Measurements from ENCODE around the gene UNC13A.

Gene UNC13A

DNA sequence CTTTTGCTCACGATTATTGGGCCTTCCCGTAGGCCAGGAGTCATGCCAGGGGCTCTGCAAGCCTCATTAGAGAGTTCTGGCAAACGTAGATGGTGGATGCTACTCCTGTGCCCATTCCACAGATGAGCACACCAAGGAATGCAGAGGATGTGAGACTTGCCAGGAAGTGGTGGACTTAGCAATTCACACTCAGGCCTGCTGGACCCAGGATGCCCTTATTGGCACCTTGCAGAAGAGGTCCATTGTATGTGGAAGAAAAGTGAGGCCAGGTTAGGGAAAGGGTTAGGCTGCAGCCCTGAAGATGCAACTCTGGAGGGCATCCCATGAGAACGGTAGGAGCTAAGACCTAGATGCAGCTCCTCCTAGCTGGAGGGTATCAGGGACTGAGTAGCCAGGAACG, 5.9 kb downstream of the UNC13A start:
- H3K27ac ChIP-seq (ENCODE audit: low read depth, low read length): no peak overlapping the region
- H3K4me3 ChIP-seq (ENCODE audit: low read length): no peak overlapping the region
- H3K4me1 ChIP-seq (ENCODE audit: insufficient read depth, low read length): peaks cover 7% of the 10 kb centered on the region; the same call in 1 of the 2 replicates
- no peak overlapping the region for H3K9ac ChIP-seq (ENCODE audit: low read depth, low read length)
- H3K27me3 ChIP-seq (ENCODE audit: insufficient read depth, low read length): no peaks in the 10 kb centered on the region
- no peaks in the 10 kb centered on the region for H3K9me3 ChIP-seq (ENCODE audit: insufficient read depth, low read depth, low read length)
- no peaks in the 10 kb centered on the region for H3K36me3 ChIP-seq (ENCODE audit: insufficient read depth, low read length)
- WGBS: 85% methylated on average over 5 of the region's 5 CpGs

DNA sequence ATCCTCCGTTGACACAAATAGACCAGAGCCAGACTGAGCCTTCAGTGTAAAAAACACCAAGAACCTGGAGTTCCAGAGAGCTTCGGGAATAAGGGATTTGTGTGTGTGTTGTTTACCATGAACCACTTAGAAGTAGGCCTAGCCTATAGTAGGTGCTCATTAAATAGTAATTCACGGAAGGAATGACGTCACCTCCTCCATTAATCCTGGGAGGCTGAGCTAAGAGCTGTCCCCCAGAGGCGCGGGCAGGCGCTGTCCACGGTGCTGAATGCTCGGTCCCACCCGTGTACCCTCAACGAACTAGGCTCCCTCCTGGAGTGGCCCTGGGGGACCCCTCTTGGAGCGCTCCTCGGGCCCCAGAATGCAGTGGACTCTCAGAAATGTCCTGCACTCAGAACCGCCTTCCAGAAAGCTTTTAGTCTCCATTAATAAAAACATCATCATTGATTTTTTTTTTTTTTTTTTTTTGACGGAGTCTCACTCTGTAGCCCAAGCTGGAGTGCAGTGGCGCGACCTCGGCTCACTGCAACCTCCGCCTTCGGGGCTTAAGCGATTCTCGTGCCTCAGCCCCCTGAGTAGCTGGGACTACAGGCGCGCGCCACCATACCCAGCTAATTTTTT, 6.5 kb downstream of the UNC13A start:
- no peak overlapping the region for H3K4me3 ChIP-seq (ENCODE audit: low read length)
- no peak overlapping the region for H3K9ac ChIP-seq (ENCODE audit: low read depth, low read length)
- no peak overlapping the region for H3K27ac ChIP-seq (ENCODE audit: low read depth, low read length)
- H3K36me3 ChIP-seq (ENCODE audit: insufficient read depth, low read length): no peaks in the 10 kb centered on the region
- H3K9me3 ChIP-seq (ENCODE audit: insufficient read depth, low read depth, low read length): no peaks in the 10 kb centered on the region
- 58% methylated on average over 25 of the region's 25 CpGs for WGBS
- H3K27me3 ChIP-seq (ENCODE audit: insufficient read depth, low read length): no peaks in the 10 kb centered on the region
- peaks cover 7% of the 10 kb centered on the region; the same call in 1 of the 2 replicates for H3K4me1 ChIP-seq (ENCODE audit: insufficient read depth, low read length)

DNA sequence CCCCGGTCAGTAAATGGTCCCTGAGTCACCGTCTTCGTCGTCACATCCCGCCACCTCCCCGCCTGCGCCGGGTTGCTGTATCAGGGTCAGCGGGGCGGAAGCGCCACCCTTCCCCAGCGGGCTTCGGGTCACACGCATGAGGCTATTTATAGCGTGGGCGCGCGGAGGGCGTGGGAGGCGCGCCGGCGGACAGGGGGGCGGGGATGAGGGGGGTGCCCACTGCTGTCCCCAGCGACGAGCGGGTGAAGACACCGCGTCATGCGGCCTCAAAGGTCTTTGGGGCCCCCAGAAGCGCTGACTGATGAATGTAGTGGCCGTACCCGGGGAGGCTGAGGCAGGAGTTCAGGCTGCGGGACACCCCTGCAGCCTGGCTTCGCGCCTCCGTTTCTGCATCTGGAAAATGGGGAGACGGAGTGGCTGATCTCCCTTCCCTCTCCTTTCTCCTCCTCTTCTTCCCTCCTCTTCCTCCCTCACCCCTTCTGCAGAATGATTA, 7.9 kb downstream of the UNC13A start:
- peak overlapping the region; percentile 30; the same call in 1 of the 2 replicates for H3K27ac ChIP-seq (ENCODE audit: low read depth, low read length)
- no peaks in the 10 kb centered on the region for H3K36me3 ChIP-seq (ENCODE audit: insufficient read depth, low read length)
- no peaks in the 10 kb centered on the region for H3K27me3 ChIP-seq (ENCODE audit: insufficient read depth, low read length)
- H3K9ac ChIP-seq (ENCODE audit: low read depth, low read length): no peak overlapping the region
- peak overlapping the region; percentile 46 for H3K4me3 ChIP-seq (ENCODE audit: low read length)
- no peaks in the 10 kb centered on the region for H3K9me3 ChIP-seq (ENCODE audit: insufficient read depth, low read depth, low read length)
- peaks cover 4% of the 10 kb centered on the region; the same call in 1 of the 2 replicates for H3K4me1 ChIP-seq (ENCODE audit: insufficient read depth, low read length)
- 7% methylated on average over 37 of the region's 38 CpGs for WGBS

DNA sequence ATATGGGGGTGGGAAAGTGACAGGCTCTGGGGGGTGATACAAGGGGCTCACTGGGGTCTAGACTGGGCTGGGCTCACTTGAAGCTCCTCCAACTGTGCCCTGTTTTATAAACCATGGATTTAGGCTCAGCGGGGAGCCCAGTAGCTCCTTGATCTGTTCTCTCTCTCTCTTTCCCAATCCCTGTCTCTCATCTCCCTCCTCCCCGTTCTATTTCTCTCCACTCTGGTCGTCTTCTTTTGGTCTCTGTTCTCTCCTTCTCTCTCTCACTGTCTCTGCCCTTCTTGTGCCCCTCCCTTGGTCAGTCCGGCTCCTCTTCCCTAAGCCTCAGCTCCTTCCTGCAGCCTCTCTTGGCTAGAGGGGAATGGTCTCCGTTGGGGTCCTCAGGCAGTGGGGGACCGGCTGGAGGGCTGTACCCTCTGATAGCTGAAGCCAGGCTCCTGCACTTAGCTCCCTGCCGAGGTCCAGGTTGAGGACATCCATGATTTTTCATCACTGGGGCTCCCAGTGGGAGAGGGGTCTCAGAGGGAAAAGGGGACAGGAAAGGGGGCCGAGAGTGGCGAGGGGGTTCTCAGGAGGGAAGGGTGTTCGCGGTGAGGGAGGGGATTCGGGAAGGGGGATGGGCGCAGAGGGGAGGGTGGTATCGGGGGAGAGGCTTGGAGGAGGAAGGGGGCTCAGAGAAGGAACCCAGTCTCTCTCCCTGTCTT, 8.5 kb downstream of the UNC13A start:
- Histone ChIP-seq H3K9ac (ENCODE audit: low read depth, low read length) (no peak overlapping the region), H3K4me1 (ENCODE audit: insufficient read depth, low read length) (peaks cover 4% of the 10 kb centered on the region; the same call in 1 of the 2 replicates), H3K27me3 (ENCODE audit: insufficient read depth, low read length) (no peaks in the 10 kb centered on the region), H3K4me3 (ENCODE audit: low read length) (peak overlapping the region; percentile 46), H3K27ac (ENCODE audit: low read depth, low read length) (no peak overlapping the region; the same call in 1 of the 2 replicates), H3K36me3 (ENCODE audit: insufficient read depth, low read length) (no peaks in the 10 kb centered on the region), H3K9me3 (ENCODE audit: insufficient read depth, low read depth, low read length) (no peaks in the 10 kb centered on the region)
- WGBS: 12% methylated on average over 14 of the region's 14 CpGs

DNA sequence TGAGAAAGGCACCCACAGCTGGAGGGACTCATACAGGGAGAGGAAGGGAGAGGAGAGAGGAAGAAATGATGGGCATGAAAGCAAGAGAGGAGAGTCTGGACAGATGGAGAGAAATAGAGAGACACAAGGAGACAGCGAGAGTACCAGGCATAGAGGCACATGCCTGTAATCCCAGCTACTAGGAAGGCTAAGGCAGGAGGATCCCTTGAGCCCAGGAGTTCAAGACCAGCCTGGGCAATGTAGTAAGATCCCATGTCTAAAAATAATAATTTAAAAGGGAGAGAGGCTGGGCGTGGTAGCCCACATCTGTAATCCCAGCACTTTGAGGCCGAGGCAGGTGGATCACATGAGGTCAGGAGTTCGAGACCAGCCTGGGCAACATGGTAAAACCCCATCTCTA, 9.3 kb downstream of the UNC13A start:
- no peak overlapping the region for H3K4me3 ChIP-seq (ENCODE audit: low read length)
- H3K9ac ChIP-seq (ENCODE audit: low read depth, low read length): no peak overlapping the region
- 91% methylated on average over 4 of the region's 4 CpGs for WGBS
- no peaks in the 10 kb centered on the region for H3K36me3 ChIP-seq (ENCODE audit: insufficient read depth, low read length)
- H3K9me3 ChIP-seq (ENCODE audit: insufficient read depth, low read depth, low read length): no peaks in the 10 kb centered on the region
- H3K4me1 ChIP-seq (ENCODE audit: insufficient read depth, low read length): peaks cover 4% of the 10 kb centered on the region; the same call in 1 of the 2 replicates
- H3K27me3 ChIP-seq (ENCODE audit: insufficient read depth, low read length): no peaks in the 10 kb centered on the region
- H3K27ac ChIP-seq (ENCODE audit: low read depth, low read length): no peak overlapping the region

DNA sequence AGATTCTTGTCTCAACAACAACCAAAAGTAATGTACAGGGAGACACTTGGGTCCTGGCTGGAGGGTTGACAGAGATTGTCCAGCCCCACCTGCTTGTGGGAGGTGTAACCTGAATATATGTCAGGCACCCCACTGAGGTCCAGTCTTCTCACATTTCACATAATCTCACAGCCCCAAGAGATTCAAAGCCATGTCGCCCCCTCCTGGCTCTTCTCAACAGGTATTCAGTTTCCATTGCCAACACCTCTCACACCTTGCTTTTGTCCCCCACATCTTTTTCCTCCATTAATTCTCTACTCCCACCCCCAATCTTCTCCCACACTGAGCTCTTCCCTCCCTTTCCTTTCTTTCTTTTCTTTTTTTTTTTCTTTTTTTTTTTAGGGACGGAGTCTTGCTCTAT, 11.2 kb downstream of the UNC13A start:
- H3K4me3 ChIP-seq (ENCODE audit: low read length): no peak overlapping the region
- H3K4me1 ChIP-seq (ENCODE audit: insufficient read depth, low read length): peaks cover 4% of the 10 kb centered on the region; the same call in 1 of the 2 replicates
- H3K27ac ChIP-seq (ENCODE audit: low read depth, low read length): no peak overlapping the region
- peaks cover 5% of the 10 kb centered on the region; the same call in 1 of the 2 replicates for H3K36me3 ChIP-seq (ENCODE audit: insufficient read depth, low read length)
- 82% methylated on average over 2 of the region's 2 CpGs for whole genome bisulfite sequencing
- no peaks in the 10 kb centered on the region for H3K27me3 ChIP-seq (ENCODE audit: insufficient read depth, low read length)
- H3K9ac ChIP-seq (ENCODE audit: low read depth, low read length): no peak overlapping the region
- H3K9me3 ChIP-seq (ENCODE audit: insufficient read depth, low read depth, low read length): no peaks in the 10 kb centered on the region

DNA sequence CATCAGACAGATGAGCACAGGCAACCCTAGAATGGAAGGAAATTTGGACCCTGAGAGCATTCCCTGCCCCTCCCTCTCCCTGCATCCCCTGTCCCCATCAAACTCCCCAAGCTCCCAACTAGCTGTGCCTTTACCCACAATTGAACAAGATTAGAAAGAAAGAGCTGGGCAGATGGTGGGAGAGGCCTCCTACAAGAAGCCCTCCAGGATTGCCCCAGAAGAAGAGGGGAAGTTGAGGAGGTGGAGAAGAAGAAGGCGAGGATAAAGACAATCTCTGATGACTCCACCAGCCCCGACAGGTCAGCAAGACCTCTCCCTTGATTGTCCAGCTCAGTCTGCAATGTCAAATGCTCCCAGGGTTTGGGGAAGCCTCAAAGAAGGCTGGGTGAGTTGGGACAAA, 11.9 kb downstream of the UNC13A start:
- H3K4me3 ChIP-seq (ENCODE audit: low read length): no peak overlapping the region
- peaks cover 4% of the 10 kb centered on the region; the same call in 1 of the 2 replicates for H3K4me1 ChIP-seq (ENCODE audit: insufficient read depth, low read length)
- H3K9me3 ChIP-seq (ENCODE audit: insufficient read depth, low read depth, low read length): no peaks in the 10 kb centered on the region
- H3K27me3 ChIP-seq (ENCODE audit: insufficient read depth, low read length): no peaks in the 10 kb centered on the region
- no peak overlapping the region for H3K27ac ChIP-seq (ENCODE audit: low read depth, low read length)
- peaks cover 6% of the 10 kb centered on the region; the same call in 1 of the 2 replicates for H3K36me3 ChIP-seq (ENCODE audit: insufficient read depth, low read length)
- H3K9ac ChIP-seq (ENCODE audit: low read depth, low read length): no peak overlapping the region
- 96% methylated on average over 2 of the region's 2 CpGs for WGBS

DNA sequence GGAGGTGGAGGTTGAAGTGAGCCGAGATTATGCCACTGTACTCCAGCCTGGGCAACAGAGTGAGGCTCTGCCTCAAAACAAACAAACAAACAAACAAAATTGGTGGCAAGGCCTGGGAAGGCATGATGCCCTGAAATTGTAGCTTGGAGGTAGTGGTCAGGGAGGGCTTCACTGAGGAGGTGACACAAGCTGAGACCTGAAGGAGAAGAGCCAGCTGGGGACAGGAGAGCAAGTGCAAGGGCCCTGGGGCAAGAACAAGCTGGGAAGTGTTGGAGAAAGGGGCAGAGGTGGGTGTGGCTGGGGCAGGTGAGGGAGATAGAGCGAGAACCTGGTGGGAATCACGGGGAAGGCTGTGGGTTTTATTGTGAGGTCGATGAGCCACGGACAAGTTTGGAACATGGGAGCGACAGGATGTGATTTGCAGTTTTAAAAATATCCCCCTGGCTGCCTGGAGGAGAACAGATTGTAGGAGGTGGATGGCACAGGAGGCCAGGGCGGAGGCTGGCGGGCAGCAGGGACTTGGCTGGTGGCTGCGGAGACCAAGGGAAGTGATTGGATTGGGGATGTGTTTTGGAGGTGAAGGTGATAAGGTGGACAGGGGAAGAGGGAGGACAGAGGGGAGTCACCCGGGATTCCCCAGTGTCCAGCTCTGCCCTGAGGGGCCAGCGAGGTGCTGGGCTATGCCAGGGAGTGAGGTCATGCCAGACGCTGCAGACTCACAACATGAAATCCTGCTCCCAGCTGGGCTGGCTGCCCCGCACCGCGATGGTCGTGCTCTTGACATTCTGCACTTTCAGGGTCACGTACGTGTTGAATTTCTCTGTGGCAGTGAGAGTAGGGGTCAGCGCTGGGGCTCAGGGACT, 14.0 kb downstream of the UNC13A start:
- Histone ChIP-seq H3K9ac (ENCODE audit: low read depth, low read length) (no peak overlapping the region), H3K4me1 (ENCODE audit: insufficient read depth, low read length) (no peaks in the 10 kb centered on the region; the same call in 1 of the 2 replicates), H3K9me3 (ENCODE audit: insufficient read depth, low read depth, low read length) (no peaks in the 10 kb centered on the region), H3K4me3 (ENCODE audit: low read length) (no peak overlapping the region), H3K36me3 (ENCODE audit: insufficient read depth, low read length) (peaks cover 10% of the 10 kb centered on the region), H3K27ac (ENCODE audit: low read depth, low read length) (no peak overlapping the region), H3K27me3 (ENCODE audit: insufficient read depth, low read length) (no peaks in the 10 kb centered on the region)
- WGBS: 87% methylated on average over 19 of the region's 19 CpGs

DNA sequence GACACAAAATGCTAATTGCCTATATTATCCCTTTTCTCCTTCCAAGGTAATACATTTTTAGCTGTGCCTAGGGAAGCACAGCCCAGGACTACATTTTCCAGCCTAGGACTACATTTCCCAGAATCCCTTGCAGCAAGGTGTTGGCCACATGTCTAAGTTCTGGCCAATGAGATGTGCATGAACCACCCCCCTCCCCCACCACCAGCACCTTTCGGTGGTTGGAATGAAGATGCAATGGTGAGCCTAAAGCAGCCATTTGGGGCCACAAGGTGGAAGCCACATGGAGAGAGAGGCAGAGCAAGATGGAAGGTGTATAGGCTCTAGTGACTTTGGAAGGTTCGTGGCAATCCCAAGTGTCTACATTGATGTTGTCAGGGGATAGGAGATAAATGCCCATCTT, 16.2 kb downstream of the UNC13A start:
- no peaks in the 10 kb centered on the region for H3K27me3 ChIP-seq (ENCODE audit: insufficient read depth, low read length)
- H3K36me3 ChIP-seq (ENCODE audit: insufficient read depth, low read length): peaks cover 22% of the 10 kb centered on the region
- H3K4me3 ChIP-seq (ENCODE audit: low read length): no peak overlapping the region
- WGBS: 81% methylated on average over 2 of the region's 2 CpGs
- no peak overlapping the region for H3K9ac ChIP-seq (ENCODE audit: low read depth, low read length)
- H3K27ac ChIP-seq (ENCODE audit: low read depth, low read length): no peak overlapping the region
- H3K4me1 ChIP-seq (ENCODE audit: insufficient read depth, low read length): no peaks in the 10 kb centered on the region
- H3K9me3 ChIP-seq (ENCODE audit: insufficient read depth, low read depth, low read length): no peaks in the 10 kb centered on the region

DNA sequence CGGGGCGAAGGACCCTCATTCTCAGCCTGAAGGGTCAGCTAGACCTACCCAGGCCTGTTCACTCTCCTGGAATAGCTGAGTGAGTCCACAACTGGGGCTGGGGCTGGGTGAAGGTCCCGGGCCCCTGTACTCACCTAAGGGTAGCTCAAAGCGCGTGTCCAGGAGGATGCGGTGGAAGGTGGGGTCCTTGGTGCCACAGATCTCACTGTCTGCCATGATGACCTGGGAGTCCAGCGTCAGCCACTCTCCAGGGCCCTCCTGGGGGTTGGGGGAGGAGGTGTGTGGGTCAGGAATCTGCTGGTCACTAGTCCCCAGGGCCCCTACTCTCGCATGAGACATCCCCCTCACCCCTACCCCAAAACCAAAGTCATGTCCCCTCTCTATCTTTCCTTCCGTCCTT, 18.7 kb downstream of the UNC13A start:
- 93% methylated on average over 9 of the region's 9 CpGs for WGBS
- H3K9ac ChIP-seq (ENCODE audit: low read depth, low read length): no peak overlapping the region

DNA sequence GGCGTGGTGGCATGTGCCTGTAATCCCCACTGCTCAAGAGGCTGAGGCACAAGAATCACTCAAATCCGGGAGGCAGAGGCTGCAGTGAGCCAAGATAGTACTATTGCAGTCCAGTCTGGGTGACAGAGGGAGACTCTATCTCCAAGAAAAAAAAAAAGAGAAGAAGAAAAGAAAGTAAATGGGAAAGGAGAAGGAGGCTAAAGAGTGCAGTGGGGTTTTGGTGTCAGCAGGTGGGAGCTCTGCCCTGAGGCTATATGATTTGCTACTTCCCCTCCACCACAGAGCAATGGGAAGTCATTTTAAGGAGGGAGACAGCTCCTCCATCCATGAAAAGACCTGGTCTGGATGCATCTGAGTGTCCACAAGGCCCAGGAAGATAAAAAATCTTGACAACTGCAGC, 23.1 kb downstream of the UNC13A start:
- 87% methylated on average over 2 of the region's 2 CpGs for WGBS
- H3K36me3 ChIP-seq (ENCODE audit: insufficient read depth, low read length): peaks cover 46% of the 10 kb centered on the region
- no peak overlapping the region for H3K4me3 ChIP-seq (ENCODE audit: low read length)

More for the DNA sequence above, 18.7 kb downstream of the UNC13A start:
- Histone ChIP-seq H3K4me3 (ENCODE audit: low read length) (no peak overlapping the region), H3K27ac (ENCODE audit: low read depth, low read length) (no peak overlapping the region), H3K4me1 (ENCODE audit: insufficient read depth, low read length) (no peaks in the 10 kb centered on the region), H3K9me3 (ENCODE audit: insufficient read depth, low read depth, low read length) (no peaks in the 10 kb centered on the region), H3K36me3 (ENCODE audit: insufficient read depth, low read length) (peaks cover 41% of the 10 kb centered on the region), H3K27me3 (ENCODE audit: insufficient read depth, low read length) (no peaks in the 10 kb centered on the region)

More for the DNA sequence above, 23.1 kb downstream of the UNC13A start:
- no peak overlapping the region for H3K27ac ChIP-seq (ENCODE audit: low read depth, low read length)
- no peaks in the 10 kb centered on the region for H3K4me1 ChIP-seq (ENCODE audit: insufficient read depth, low read length)
- no peaks in the 10 kb centered on the region for H3K27me3 ChIP-seq (ENCODE audit: insufficient read depth, low read length)
- no peaks in the 10 kb centered on the region for H3K9me3 ChIP-seq (ENCODE audit: insufficient read depth, low read depth, low read length)
- no peak overlapping the region for H3K9ac ChIP-seq (ENCODE audit: low read depth, low read length)
